HG02642 (cell line): ENCODE data around the gene KMT5B.

Source experiments
- ATAC-seq: cut with Tn5 transposase; IDR thresholded peaks from one replicate; pipeline ENCODE4 v1.9.1; 2021; ENCODE audit warnings: mild to moderate bottlenecking; ENCODE audit not compliant: unreplicated experiment, poor library complexity

The KMT5B gene

GRCh38 chr11:68216171-68216938 is 3.3 kb upstream of the KMT5B start:
- no peak for ATAC-seq

DNA sequence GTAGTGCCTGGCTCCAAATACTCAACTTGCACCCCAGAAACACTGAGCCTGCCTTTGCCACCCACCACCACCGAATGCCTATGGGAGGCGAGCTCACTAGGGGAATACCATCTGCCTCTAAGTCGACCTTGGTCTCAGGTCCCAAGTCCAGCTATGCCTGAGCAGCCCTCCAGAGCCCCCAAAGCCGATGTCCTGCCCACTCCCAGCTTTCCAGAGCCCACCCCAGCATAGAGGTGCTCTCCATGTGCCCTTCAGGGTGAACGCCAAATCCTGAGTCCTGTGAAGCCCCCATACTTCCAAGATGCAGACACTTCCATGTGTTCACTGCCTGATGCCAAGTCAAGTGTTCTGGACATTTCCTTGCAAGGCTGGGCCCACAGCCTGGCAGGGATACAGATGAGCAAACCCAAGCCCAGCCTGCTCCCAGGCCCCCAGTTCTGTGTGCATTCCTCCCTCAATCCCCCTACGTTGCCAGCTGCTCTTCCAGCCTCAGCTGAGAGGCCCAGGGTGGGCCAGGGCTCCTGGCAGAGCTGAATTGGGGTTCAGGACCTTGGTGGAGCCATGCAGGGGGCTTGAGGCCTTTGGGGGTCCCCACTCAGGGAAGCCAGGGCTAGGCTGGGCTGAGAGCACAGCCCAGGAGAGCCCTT is 2.6 kb upstream of the KMT5B start:
- no peak for ATAC-seq

DNA sequence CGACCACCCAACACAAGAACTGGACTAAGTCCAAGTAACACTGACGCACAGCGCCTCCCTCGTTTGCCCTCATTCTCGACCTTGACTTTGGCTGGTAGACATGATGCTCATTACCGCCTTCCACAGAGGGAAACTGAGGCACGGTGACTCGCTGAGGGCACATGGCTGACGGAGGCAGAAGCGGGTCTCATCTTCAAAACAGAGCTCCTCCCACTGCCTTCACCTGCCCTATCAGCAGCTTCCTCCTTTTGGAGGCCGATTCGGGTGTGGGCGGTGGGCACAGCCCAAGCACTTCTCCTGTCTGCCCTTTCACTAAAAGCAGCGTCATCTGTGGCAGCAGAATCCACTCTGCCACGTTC is 2.0 kb upstream of the KMT5B start:
- ATAC-seq, result no peak

GRCh38 chr11:68214173-68215086 is 1.3 kb upstream of the KMT5B start:
- peak; percentile 7 for ATAC-seq

DNA sequence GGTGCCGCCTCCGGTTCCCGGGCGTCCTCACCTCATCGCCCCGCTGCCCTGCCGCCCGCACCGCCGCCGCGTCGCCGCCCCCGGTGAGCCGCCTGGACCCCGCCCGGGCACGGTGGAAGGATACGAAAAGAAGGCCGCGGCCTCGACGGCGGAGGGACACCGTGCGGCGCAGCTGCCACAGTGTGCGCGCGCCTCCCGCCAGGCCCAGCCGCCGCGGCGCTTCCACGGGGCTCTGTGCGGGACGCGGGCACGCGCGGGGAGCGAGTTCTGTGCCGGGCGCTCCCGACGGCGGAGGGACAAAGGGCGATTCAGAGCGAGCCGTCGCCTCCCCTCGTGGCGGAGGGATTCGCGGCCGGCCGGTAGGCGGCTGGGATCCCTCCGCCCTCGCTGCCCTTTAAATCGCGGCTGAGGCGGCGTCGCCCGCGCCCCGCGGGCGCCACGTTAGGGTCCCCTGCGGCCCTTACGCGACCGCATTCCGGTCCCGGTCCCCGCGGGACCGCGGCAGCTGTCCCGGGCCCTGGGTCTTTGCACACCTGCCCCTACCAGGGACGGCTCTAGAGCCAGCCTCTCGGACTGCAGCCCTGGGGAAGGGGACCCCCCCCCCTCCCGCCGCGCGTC is 568 bp upstream of the KMT5B start:
- ATAC-seq, result peak; percentile 55

DNA sequence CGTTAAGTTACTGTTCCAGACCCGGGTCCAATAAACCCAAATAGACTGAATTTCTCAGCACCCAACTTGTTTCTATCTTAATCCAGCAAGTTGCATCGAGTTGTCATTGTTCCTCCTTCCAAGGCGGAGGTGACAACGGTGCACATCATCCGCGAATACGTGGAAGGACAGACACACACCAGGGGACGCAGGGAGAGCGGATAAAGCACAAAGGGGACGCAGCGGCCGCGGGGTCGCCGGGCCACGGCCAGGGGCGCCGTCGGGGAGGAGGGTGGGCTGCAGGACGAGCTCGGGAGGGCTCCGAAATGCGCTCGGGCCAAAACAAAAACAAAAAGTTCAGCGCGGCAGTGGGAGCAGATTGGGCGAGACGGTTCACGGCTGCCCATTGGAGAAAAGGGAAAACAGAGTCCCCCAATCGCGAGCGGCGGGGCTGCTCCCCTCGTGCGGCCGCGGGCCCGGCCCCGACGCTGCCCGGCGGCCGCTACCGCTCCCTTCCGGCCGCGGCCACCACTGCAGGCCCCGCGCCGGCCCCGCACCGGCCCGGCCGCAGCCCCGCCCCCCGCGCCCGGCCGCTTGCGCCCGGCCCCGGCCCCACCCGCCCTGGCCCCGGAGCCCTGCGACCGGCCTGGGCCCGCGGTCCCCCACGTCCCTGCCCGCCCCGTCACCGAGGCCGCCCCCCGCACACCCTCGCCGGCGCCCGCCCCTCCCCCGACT is 518 bp downstream of the KMT5B start:
- peak; percentile 46 for ATAC-seq

GRCh38 chr11:68211546-68211945 is 1.6 kb downstream of the KMT5B start:
- ATAC-seq, result no peak

DNA sequence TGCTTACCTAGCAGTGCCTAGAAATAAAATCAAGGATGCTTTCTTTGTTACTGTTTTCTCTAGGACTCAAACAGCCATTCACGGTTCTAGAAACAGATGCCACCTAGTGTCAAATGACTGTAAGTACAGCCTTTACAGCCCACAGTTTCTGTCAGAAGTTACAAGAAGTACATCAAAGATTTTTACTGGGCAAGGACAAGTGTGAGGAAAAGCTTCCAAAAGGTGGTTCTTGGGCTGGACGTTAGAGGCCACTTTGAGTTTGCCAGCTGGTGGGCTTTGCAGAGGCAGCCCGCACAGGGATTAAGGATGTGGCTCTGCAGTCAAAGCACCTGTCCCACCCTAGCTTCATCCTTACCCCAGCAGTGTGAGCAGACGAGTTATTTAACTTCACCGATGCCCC is 6.9 kb downstream of the KMT5B start:
- no peak for ATAC-seq

DNA sequence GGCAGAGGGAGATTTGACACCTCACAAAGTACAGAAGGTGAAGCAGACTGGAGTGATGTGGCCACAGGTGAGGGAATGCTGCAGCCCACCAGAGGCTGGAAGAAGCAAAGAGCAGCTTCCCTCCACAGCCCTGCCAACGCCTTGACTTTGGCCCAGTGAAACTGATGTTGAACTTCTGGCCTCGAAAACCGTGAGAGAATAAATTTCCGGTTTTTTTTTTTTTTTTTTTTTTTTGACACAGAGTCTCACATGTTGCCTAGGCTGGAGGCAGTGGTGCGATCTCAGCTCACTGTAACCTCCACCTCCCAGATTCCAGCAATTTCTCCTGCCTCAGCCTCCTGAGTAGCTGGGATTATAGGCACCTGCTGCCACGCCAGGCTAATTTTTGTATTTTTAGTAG is 8.7 kb downstream of the KMT5B start:
- ATAC-seq, result no peak

DNA sequence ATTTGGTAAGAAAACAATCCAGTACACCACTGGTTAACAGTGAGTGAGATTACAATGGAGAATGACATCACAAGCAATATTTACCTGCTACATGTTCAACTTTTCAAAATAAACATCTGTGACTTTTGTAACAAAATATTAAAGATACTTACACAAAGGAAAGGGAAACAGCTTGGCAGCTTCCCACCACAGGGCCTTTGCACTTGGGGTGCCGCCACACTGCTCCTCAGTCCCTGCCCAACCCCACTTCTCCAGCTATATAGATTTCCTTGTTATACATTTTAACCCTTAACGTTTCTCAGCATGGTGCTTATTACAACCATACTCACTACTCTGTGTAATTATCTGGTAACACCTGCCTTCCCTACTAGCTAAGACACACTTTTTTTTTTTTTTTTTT is 10.9 kb downstream of the KMT5B start:
- ATAC-seq, result no peak

DNA sequence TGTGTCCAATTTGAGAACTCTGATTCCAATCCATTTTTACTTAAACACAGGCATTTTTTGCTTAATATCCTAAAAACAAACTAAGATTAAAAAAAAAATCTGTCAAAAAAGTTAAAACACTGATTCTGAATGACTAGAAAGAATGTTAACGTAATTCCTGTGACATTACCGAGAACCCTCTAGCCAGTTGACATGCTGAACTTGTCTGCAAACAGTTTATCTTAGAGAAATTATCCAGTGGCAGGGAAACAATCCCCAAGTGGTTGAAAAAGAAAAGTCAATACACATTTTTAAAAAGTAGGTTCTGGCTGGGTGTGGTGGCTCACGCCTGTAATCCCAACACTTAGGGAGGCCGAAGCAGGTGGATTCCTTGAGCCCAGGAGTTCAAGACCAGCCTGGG is 11.6 kb downstream of the KMT5B start:
- no peak for ATAC-seq

DNA sequence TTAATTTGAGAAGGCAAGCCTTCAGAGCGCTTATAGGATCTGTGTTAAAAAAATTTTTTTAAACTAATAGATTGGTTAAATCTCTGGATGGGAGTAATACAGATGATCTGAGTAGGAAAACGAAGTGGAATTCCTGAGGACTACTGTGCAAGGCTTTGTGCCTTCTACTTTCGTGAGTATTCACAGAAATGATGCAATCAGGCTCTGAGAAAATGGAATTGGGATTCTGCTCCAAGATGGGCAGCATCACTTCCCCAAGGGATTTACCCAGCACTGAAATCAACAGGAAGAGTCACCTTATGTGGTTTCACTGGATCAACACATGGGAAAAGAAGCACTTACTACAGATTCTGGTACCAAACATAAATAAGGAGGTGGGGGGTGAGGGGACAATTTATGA is 12.5 kb downstream of the KMT5B start:
- ATAC-seq, result no peak

DNA sequence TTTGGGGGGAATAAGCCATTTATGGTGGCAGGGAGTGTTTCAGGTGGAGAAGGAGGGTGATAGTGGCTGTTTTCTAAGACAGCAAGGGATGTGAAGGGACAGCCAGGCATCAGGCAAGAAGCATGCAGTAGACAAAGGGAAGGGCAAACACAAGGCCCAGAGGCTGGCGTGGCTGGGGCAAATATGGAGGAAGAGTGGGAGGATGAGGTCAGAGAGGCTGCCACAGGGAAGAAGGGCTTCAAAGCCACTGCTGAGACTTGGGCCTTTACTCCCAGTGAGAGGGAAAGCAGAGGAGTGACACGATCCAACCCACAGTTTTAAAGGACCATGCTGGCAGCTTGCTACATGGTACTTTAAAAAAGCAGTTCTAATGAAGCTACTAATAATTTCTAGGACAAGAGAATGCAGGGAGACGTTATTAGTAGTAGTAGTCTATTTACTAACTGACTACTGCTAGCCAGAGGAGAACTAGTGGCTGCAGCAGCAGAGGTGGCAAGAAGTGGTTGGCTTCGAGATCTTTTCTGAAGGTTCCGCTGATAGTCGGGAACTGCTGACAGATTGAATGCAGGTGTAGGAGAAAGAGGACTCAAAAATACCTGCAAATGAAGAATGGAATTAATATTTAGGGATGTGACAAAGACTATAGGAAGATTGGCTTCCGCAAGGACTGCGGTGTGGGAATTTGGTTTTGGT is 13.7 kb downstream of the KMT5B start:
- ATAC-seq, result no peak

DNA sequence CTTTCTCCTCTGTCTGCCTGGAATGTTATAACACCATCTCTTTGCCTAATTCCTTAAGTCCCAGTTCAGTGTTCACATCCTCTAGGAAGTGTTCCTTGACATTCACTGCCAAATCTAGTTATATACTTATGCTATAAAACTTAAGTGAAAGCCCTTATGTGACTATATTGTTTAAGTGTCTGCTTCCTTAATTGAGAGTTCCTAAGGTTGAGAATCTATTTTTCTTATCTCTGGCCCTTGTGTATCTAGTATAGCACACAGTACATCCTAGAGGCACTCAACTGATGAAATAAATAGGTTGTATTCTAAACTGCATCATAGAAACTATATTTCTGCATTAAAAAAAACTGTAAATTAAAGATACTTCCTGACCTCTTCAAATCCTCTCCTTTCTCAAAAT is 16.9 kb downstream of the KMT5B start:
- no peak for ATAC-seq

DNA sequence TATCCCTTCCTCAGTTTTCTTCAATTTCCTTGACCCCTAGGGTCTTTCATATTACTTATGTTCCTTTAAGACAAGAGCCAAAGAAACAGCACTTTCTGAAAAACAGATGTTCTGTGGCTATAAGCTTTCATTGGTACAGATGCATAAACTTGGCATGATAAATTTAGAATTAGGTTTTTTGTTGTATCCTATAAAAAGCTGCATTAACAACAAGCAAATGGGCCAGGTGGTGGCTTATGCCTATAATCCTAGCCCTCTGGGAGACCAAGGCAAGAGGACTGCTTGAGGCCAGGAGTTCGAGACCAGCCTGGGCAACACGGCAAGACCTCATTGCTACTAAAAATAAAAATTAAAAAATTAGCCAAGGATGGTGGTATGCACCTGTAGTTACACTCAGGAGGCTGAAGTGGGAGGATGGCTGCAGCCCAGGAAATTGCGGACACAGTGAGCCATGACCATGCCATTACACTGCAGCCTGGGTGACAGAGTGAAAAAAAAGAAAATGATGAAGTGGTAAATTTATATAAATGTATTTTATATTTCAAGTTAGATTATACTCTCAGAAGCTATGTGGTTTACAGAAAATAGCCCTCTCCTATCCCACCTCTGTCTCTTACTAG is 18.3 kb downstream of the KMT5B start:
- ATAC-seq, result no peak

GRCh38 chr11:68193018-68193417 is 20.1 kb downstream of the KMT5B start:
- ATAC-seq, result no peak

GRCh38 chr11:68191661-68192579 is 21.2 kb downstream of the KMT5B start:
- no peak for ATAC-seq

DNA sequence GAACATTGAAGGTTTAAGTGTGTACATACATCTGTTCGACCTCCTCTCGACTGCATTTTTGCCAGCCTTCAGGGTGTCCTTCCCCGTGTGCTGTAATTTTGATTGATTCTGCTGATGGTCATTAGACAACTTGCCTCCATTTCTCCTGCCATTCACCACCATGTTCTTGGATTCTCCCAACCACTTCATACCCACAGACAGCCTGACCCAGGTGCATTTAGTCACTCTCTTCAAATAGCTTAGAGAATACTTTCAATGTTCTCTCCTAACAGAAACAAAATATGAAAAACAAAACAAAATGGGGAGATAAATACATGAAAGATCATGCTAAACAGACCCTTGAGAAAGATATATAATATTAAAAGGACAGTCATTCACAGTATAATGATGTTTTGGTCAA is 23.2 kb downstream of the KMT5B start:
- no peak for ATAC-seq
